ENCODE measurements around the gene OLFM1.

DNA sequence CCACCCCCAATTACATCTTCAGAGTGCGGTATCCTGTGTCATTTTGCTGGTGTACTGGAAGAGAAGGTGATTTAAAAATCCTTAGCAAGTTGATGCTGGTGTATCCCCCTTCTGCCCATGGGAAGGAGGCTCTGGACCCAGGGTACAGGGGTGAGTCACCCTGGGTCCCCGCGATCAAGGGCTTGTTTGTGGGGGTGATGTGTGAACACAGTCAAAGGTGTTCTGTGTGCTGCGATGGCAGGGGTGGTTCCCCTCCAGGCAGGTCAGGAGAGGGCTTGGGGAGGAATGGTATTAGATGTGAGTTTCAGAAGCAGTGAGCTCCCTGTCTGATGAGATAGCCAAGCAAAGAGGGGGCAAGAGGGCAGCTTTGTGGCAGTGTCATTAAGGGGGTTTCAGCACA lies 28.9 kb downstream of the OLFM1 start:
- no peak for TF ChIP-seq POLR2AphosphoS5 (IDR thresholded peaks at IDR 0.05; ENCODE audit: low read depth, low read length)
- TF ChIP-seq, protein P1, sequence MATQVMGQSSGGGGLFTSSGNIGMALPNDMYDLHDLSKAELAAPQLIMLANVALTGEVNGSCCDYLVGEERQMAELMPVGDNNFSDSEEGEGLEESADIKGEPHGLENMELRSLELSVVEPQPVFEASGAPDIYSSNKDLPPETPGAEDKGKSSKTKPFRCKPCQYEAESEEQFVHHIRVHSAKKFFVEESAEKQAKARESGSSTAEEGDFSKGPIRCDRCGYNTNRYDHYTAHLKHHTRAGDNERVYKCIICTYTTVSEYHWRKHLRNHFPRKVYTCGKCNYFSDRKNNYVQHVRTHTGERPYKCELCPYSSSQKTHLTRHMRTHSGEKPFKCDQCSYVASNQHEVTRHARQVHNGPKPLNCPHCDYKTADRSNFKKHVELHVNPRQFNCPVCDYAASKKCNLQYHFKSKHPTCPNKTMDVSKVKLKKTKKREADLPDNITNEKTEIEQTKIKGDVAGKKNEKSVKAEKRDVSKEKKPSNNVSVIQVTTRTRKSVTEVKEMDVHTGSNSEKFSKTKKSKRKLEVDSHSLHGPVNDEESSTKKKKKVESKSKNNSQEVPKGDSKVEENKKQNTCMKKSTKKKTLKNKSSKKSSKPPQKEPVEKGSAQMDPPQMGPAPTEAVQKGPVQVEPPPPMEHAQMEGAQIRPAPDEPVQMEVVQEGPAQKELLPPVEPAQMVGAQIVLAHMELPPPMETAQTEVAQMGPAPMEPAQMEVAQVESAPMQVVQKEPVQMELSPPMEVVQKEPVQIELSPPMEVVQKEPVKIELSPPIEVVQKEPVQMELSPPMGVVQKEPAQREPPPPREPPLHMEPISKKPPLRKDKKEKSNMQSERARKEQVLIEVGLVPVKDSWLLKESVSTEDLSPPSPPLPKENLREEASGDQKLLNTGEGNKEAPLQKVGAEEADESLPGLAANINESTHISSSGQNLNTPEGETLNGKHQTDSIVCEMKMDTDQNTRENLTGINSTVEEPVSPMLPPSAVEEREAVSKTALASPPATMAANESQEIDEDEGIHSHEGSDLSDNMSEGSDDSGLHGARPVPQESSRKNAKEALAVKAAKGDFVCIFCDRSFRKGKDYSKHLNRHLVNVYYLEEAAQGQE (IDR thresholded peaks at IDR 0.05; ENCODE audit: insufficient read depth in 1 of 2, low read depth in 2 of 2, low read length in 2 of 2) = no peak
- TF ChIP-seq TAF1 (IDR thresholded peaks at IDR 0.05; ENCODE audit: borderline replicate concordance, insufficient read depth, low read length) = no peak
- TF ChIP-seq SIN3A (IDR thresholded peaks at IDR 0.05; ENCODE audit: borderline replicate concordance, insufficient read depth, low read length) = no peak
- no peak for TF ChIP-seq FOXP2 (optimal IDR thresholded peaks at IDR 0.05; ENCODE audit: borderline replicate concordance, extremely low read depth, extremely low read length, insufficient read depth)

All from PFSK-1 (cell line).